Astrocyte (in vitro differentiated cells and primary cell): ENCODE measurements around the gene SVIL.
"Not testable (repeated sequence)": the region's sequence is repeated elsewhere in the genome, so short reads cannot be mapped to it uniquely, and the experiment has no call there.

ENCODE experiments used
- CTCF ChIP-seq: IDR thresholded peaks from 2 replicates; pipeline ENCODE4 v1.5.1; 2011; ENCODE audit warnings: low read depth, mild to moderate bottlenecking, inconsistent platforms, low read length, moderate library complexity; ENCODE audit not compliant: insufficient read depth
- EZH2 ChIP-seq: IDR thresholded peaks from 2 replicates; pipeline ENCODE4 v1.6.1; 2012; ENCODE audit warnings: mild to moderate bottlenecking, low read length, inconsistent platforms; ENCODE audit not compliant: insufficient read depth

GRCh38 chr10:29606693-29607092 is 28.1 kb downstream of the SVIL start:
- not testable (repeated sequence) for TF ChIP-seq CTCF, EZH2
